ENCODE data around the gene DNPEP.
"Not testable (repeated sequence)": the region's sequence is repeated elsewhere in the genome, so short reads cannot be mapped to it uniquely, and the experiment has no call there.

Gene DNPEP

GRCh38 chr2:219419012-219419324 is 31.3 kb upstream of the DNPEP start:
- DNase-seq: no peak

DNA sequence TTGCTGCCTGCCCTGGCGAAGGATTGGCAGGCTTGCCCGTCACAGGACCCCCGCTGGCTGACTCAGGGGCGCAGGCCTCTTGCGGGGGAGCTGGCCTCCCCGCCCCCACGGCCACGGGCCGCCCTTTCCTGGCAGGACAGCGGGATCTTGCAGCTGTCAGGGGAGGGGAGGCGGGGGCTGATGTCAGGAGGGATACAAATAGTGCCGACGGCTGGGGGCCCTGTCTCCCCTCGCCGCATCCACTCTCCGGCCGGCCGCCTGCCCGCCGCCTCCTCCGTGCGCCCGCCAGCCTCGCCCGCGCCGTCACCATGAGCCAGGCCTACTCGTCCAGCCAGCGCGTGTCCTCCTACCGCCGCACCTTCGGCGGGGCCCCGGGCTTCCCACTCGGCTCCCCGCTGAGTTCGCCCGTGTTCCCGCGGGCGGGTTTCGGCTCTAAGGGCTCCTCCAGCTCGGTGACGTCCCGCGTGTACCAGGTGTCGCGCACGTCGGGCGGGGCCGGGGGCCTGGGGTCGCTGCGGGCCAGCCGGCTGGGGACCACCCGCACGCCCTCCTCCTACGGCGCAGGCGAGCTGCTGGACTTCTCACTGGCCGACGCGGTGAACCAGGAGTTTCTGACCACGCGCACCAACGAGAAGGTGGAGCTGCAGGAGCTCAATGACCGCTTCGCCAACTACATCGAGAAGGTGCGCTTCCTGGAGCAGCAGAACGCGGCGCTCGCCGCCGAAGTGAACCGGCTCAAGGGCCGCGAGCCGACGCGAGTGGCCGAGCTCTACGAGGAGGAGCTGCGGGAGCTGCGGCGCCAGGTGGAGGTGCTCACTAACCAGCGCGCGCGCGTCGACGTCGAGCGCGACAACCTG is 30.7 kb upstream of the DNPEP start, which contains the start of gene DES:
Gene DES (plus strand): TSS at position 223 of the 857 bp plus-strand sequence. CDS start 86 bp downstream, at position 309.
- DNase-seq: no peak

DNA sequence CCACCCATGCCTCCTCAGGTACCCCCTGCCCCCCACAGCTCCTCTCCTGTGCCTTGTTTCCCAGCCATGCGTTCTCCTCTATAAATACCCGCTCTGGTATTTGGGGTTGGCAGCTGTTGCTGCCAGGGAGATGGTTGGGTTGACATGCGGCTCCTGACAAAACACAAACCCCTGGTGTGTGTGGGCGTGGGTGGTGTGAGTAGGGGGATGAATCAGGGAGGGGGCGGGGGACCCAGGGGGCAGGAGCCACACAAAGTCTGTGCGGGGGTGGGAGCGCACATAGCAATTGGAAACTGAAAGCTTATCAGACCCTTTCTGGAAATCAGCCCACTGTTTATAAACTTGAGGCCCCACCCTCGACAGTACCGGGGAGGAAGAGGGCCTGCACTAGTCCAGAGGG is 29.7 kb upstream of the DNPEP start:
- DNase-seq: no peak

GRCh38 chr2:219416938-219417337 is 29.2 kb upstream of the DNPEP start:
- DNase-seq: no peak

GRCh38 chr2:219416235-219416602 is 28.5 kb upstream of the DNPEP start:
- DNase-seq: no peak

- no peak for DNase-seq
Observed at GRCh38 chr2:219415580-219416234, 28.0 kb upstream of the DNPEP start.

- no peak for DNase-seq
Observed at GRCh38 chr2:219414857-219415256, 27.1 kb upstream of the DNPEP start.

DNA sequence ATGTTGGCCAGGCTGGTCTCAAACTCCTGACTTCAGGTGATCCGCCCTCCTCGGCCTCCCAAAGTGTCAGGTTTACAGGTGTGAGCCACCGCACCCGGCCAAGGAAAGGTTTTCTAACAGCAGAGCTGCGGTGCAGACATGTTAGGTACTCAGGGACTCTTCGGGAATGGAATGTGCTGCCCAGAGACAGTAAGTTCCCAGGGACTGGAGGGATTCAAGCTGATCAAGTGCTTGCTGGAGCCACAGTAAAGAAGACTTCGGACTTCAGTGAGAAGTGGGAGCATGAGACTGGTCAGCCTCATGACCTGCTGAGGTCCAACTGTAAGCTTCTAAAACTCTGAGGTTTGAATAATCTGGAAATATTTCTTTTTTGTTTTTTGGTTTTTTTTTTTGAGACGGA is 22.7 kb upstream of the DNPEP start:
- no peak for DNase-seq

GRCh38 chr2:219409619-219410018 is 21.9 kb upstream of the DNPEP start:
- no peak for DNase-seq

DNA sequence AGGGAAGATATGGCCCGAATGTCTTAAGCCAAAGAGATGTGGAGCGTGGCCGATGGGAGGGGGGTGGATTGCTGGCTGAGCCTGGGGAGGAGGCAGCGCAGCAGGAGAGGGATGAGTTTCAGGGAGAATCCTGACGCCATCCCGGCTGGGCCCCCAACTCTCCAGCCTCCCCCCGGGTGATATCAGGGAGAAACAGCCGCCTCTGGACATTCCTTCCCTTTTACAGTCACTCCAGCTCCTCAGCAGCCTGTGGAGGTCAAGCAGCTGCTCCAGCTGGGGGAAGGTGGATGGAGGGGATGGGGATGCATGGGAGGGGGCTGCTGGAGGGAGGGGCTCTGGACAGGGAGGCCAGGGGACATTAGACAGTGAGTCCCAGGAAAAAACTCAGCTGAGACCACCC is 20.9 kb upstream of the DNPEP start:
- DNase-seq: no peak

DNA sequence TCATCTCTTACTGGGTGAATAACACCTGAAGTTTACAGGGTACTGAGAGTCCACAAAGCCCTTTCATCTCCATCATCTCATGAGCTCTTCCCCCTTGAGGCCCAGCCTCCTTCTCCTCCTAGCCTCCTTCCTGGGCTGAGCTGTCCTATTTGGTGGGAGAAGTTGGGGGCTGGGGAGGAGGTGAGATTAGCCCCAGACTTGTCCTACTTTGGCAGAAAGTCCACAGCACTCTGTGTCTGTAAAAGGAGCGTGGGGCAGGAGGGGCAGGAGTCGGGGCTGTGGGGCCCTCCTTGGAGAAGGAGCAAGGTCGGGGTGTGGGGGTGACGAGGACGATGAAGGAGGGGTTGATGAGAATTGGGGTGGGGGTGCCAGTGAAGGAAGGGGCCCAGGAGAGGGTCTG is 20.5 kb upstream of the DNPEP start:
- DNase-seq: no peak

DNA sequence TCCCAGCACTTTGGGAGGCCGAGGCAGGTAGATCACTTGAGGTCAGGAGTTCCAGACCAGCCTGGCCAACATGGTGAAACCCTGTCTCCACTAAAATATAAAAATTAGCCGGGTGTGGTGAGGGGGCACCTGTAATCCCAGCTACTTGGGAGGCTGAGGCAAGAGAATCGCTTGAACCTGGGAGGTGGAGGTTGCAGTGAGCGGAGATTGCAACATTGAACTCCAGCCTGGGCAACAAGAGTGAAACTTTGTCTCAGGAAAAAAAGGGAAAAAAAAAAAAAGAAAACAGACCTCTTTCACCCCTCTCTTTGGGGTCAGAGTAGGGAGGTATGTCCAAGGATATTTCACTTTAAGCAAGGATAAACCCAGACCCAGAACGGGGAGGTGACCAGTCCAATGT is 19.6 kb upstream of the DNPEP start:
- not testable (repeated sequence) for DNase-seq

DNA sequence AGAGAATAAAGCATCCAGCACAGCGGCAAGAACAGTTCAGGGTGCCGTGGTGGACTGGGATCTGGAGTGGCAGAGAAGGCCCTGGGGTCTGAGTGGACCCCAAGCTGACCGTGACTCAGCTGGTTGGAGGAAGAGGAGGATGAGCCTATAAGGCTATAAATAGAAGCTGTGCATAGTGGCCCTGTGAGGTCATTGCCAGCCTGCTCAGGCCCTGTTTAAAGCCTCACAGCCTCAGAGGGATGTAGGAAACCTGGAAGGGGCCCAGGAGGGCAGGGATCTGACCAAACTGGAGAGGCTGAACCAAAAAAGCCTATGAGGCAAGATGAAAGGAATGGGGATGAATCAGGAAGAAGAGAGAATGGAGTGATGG is 19.1 kb upstream of the DNPEP start:
- DNase-seq: no peak

- no peak for DNase-seq
Observed at GRCh38 chr2:219405958-219406860, 18.5 kb upstream of the DNPEP start.

GRCh38 chr2:219405451-219405850 is 17.7 kb upstream of the DNPEP start:
- DNase-seq: no peak

DNA sequence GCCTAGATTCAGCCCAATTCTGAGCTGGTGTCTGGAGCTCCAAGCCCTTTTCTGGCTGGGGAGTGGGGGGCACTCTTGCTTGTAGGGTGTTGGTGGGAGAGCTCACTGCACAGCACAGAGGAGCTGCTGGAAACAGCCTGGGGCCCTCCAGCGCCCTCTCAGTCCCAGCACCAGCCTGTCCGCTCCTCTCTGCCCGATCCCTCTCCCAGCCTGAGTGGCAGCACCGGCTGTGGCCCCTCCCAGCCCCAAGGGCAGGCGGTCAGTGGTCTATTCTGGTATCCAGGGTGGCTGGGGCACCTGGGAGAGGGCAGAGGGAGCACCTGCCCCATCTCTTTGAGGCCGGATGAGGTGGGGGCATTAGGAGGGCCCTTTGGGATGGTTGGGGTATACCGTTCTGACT is 17.2 kb upstream of the DNPEP start:
- DNase-seq: no peak

DNA sequence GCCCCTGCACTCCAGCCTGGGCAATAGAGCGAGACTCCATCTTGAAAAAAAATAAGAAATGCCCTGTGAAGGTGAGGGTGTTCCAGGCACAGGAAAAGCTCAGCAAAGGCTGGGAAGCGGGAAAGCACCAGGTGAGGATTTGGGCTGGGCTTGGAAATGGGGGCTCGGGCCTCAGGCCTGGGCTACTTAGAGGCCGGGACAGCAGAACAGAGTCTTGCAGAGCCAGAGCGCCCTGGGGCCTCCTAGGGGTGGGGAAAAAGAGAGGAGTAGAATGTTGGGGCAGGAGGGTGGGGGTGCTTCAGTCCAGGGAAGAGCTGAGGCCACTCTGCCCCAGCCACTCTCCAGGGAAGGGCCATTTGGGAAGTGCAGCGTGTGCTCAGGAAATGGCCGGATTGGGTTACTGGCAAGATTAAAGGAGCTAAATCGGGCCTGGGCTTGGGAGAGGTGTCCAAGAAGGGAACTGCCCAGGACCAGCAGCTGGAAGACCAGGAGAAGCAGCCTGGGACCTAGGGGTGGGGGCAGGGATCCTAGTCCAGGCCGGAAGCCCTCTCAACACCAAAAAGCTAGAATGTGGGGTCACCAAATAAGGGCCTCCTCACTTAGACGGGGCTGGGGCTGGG is 16.7 kb upstream of the DNPEP start:
- no peak for DNase-seq

DNA sequence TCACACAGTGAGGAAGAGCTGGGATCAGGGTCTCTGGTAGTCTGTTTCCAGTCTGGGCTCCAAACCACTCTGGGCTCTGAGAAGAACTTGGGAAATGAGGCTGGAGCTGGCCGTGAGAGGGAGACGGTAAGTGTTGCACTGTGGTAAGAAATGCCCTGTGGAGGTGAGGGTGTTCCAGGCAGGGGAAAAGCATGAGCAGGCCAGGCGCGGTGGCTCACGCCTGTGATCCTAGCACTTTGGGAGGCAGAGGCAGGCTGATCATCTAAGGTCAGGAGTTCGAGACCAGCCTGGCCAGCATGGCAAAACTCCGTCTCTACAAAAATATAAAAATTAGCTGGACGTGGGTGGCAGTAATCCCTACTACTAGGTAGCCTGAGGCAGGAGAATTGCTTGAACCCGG is 16.1 kb upstream of the DNPEP start:
- no peak for DNase-seq

DNA sequence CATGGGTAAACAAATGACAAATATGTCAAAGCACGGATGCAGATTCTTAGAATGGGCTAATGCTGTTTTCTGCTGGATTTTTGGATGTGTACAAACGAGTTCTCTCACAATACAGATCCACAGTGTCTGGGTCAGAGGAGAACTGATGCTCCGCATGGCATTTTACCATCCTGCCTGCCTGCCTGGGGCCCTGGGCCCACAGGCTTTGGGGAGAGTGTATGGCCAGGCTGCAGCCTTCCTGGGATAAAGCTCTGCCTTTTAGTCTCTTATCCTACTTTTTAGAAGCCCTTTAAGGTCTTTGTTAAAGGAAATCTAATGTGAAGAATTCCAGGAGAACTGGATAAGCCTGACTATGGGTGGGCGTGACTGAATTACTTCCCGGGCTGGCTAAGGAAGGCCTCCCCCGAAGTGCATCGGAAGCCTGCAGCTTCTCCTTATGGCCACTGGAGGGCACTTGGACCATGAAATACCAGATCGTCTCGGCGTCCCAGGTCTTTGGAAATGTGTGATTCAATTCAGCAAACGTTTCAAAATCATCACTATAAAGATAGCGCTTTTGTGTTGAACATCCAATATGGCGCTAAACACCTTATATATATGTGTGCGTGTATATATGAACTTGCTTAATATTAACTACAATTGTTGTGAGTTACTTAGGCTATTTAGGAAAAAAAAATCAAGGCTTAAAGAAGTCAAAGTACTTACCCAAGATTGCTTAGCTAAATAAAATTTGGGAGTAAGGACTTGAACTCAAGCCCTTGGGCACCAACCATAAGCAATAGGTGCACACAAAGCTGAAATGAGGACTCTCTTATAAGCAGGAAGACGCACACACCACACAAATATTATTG is 15.2 kb upstream of the DNPEP start:
- peak; percentile 22 to 53 (median 41) for DNase-seq

- DNase-seq: no peak
Observed at GRCh38 chr2:219401606-219402005, 13.9 kb upstream of the DNPEP start.

GRCh38 chr2:219400562-219400961 is 12.8 kb upstream of the DNPEP start:
- DNase-seq: no peak
